ENCODE results near the gene CD68. TPM values are rescaled to one million over a fixed set of nuclear protein-coding genes. Genes with fewer than 3 reads are reported as not detected.
"Not testable (repeated sequence)": the region's sequence is repeated elsewhere in the genome, so short reads cannot be mapped to it uniquely, and the experiment has no call there.

CD68 gene
- total RNA-seq, 1 donor from 2014 or later = 3.3 TPM

DNA sequence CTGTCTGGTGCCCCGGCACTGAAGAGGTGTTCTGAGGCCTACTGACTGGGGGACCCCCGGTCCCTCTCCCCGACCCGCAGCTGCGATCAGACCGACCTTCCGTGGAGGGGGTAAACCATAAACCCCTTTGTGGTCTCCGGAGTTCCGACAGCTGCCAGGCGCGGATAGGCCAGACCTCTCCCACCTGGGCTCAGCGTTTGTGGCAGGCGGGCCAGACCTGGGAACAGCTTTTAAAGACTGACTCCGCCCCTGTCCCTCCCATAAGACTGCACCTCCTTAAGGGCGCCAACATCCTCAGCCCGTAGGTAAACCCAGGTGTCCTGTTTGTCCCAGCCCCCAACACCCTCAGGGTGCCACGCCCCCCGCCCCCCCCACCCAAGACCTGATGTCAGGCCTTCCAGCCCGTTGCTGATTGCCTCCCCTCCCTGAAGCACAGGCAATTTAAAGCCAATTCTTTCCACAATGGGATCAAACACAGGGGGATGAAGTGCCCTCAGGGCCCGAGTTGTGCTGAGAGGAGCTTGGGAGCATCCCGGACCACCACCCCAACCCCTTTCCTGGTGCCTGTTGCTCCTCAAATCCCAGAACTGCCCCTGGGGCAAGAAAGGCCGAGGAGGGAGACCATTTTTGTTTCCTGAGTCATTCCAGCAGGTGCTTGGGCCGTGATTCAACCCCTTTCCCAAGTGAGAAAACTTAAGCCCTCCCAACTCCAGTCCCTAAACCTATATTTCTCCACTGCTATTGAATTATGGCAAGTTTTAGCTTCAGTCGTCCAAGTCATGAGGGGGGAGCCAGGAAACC, 10.7 kb downstream of the CD68 start, which contains the start of gene SOX15:
SOX15 (minus strand) TSS at position 204 of the 801 bp plus-strand sequence. CDS start 418 bp downstream, outside the sequence.
- Mint-ChIP-seq H3K27me3 (ENCODE audit: insufficient read depth) (no peaks in the 10 kb centered on the region), H3K9me3 (no peaks in the 10 kb centered on the region), H3K27ac (no peak within 1 kb of the TSS), H3K36me3 (ENCODE audit: low read depth) (peaks cover 44% of the 10 kb centered on the region), H3K4me3 (no peak within 1 kb of the TSS), H3K4me1 (ENCODE audit: low read depth) (peaks cover 8% of the 10 kb centered on the region)
- intact Hi-C loops (cut with micrococcal nuclease) = loop anchor here (10.0 kb wide), 1 partner anchor 565 kb away; the partner anchor contains the start of gene PER1
- no peak for DNase-seq (ENCODE audit: low spot score)

DNA sequence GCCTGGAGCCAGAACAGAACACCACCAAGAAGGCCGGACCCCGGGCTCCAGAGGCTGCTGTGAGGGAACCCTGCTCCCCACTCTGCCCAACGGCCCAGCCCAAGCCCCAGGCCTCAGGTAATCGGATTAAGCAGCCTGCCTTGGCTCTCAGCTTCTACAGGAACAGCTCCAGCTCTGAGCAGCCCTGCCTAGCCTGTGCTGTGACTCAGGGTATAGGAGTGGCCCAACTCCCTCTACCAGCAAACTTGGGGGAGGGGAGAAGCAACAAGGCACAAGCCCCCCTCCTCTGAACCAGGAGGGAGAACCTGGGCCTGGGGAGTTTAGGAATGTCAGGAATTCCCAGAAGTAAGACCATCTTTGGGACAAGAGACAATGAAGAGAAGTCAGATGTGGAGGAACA, 11.3 kb downstream of the CD68 start:
- Mint-ChIP-seq H3K27ac (no peak overlapping the region), H3K9me3 (no peaks in the 10 kb centered on the region)

GRCh38 chr17:7591596-7591995, 12.2 kb downstream of the CD68 start:
- Mint-ChIP-seq H3K27ac (no peak overlapping the region), H3K27me3 (ENCODE audit: insufficient read depth) (no peaks in the 10 kb centered on the region), H3K36me3 (ENCODE audit: low read depth) (peaks cover 50% of the 10 kb centered on the region), H3K4me3 (no peak overlapping the region), H3K4me1 (ENCODE audit: low read depth) (no peaks in the 10 kb centered on the region), H3K9me3 (no peaks in the 10 kb centered on the region)
- no peak for DNase-seq (ENCODE audit: low spot score)
- intact Hi-C loops (cut with micrococcal nuclease) = no loop called here

More for the DNA sequence above, 11.3 kb downstream of the CD68 start:
- DNase-seq (ENCODE audit: low spot score) = no peak
- Mint-ChIP-seq H3K27me3 (ENCODE audit: insufficient read depth) (no peaks in the 10 kb centered on the region), H3K36me3 (ENCODE audit: low read depth) (peaks cover 48% of the 10 kb centered on the region), H3K4me3 (no peak overlapping the region), H3K4me1 (ENCODE audit: low read depth) (peaks cover 2% of the 10 kb centered on the region)
- intact Hi-C loops (cut with micrococcal nuclease) = no loop called here

GRCh38 chr17:7592422-7593021, 13.1 kb downstream of the CD68 start:
- no peaks in the 10 kb centered on the region for H3K9me3 Mint-ChIP-seq
- H3K27me3 Mint-ChIP-seq (ENCODE audit: insufficient read depth) = no peaks in the 10 kb centered on the region
- no peak overlapping the region for H3K4me3 Mint-ChIP-seq
- no peaks in the 10 kb centered on the region for H3K4me1 Mint-ChIP-seq (ENCODE audit: low read depth)
- no peak overlapping the region for H3K27ac Mint-ChIP-seq
- no peak for DNase-seq (ENCODE audit: low spot score)
- peaks cover 52% of the 10 kb centered on the region for H3K36me3 Mint-ChIP-seq (ENCODE audit: low read depth)
- intact Hi-C loops (cut with micrococcal nuclease) = no loop called here

GRCh38 chr17:7593296-7593695, 13.9 kb downstream of the CD68 start:
- intact Hi-C loops (cut with micrococcal nuclease) = no loop called here
- Mint-ChIP-seq H3K4me3 (no peak overlapping the region), H3K4me1 (ENCODE audit: low read depth) (no peaks in the 10 kb centered on the region), H3K36me3 (ENCODE audit: low read depth) (peaks cover 45% of the 10 kb centered on the region), H3K27ac (no peak overlapping the region), H3K9me3 (no peaks in the 10 kb centered on the region), H3K27me3 (ENCODE audit: insufficient read depth) (no peaks in the 10 kb centered on the region)
- no peak for DNase-seq (ENCODE audit: low spot score)

DNA sequence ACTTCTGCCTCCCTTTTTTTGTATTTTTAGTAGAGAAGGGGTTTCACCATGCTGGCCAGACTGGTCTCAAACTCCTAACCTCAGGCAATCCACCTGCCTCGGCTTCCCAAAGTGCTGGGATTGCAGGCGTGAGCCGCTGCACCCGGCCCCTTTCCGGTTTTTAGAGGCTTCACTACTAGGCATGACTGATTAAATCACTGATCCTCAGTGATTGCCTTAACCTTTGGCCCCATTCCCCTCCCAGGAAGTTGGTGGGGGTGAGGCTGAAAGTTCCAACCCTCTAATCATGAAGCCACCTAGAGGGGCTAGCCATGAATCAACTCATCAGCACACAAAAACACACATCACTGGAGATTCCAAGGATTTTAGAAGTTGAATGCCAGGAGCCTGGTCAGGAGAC, 18.1 kb downstream of the CD68 start:
- H3K4me1 Mint-ChIP-seq (ENCODE audit: low read depth); H3K4me3 Mint-ChIP-seq; H3K27me3 Mint-ChIP-seq (ENCODE audit: insufficient read depth); H3K27ac Mint-ChIP-seq; H3K9me3 Mint-ChIP-seq; DNase-seq (ENCODE audit: low spot score); intact Hi-C loops (cut with micrococcal nuclease): not testable (repeated sequence)
- peaks cover 42% of the 10 kb centered on the region for H3K36me3 Mint-ChIP-seq (ENCODE audit: low read depth)

DNA sequence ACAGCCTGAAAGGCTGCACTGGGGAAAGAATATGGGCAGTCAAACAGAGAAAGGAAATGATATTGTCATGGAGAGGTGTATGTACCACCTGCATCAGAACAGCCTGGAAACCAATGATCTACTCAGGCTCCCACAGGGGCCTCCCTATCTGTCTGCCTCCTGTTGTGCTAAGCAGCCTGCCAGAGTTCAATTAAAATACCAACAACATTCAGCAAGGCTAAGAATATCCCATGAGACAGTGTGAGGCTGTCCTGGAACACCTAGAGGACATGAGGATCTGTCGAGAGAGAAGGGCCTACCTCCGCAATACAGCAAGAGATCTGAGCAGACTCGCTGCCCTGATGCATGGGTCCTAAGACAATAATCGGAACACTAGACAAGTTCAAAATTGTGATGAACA, 26.8 kb downstream of the CD68 start:
- no peaks in the 10 kb centered on the region for H3K27me3 Mint-ChIP-seq (ENCODE audit: insufficient read depth)
- peaks cover 7% of the 10 kb centered on the region for H3K4me1 Mint-ChIP-seq (ENCODE audit: low read depth)
- no peaks in the 10 kb centered on the region for H3K9me3 Mint-ChIP-seq
- H3K4me3 Mint-ChIP-seq = no peak overlapping the region
- DNase-seq (ENCODE audit: low spot score) = no peak
- H3K36me3 Mint-ChIP-seq (ENCODE audit: low read depth) = peaks cover 36% of the 10 kb centered on the region
- intact Hi-C loops (cut with micrococcal nuclease) = no loop called here
- H3K27ac Mint-ChIP-seq = no peak overlapping the region

DNA sequence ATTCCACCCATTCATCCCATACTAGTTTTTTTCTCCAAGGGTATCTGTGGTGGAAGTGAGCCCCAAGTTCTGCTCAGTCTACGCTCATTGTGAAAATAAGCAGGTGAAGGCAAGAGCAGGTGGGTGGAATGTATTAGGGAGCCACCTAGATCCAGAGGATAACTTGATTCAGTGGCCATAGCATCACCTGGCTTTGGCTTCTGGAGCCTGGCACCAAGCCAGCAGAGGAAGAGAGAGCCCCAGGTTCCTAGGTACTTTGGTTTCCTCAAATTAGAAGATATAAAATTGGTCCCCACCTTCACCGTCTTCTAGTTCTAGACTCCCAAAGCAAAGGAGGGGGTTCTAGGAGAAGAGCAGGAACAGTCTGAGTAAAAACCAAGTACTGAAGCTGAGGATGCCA, 31.2 kb downstream of the CD68 start:
- intact Hi-C loops (cut with micrococcal nuclease) = no loop called here
- DNase-seq (ENCODE audit: low spot score) = no peak
- Mint-ChIP-seq H3K36me3 (ENCODE audit: low read depth) (peaks cover 18% of the 10 kb centered on the region), H3K27ac (no peak overlapping the region), H3K9me3 (no peaks in the 10 kb centered on the region), H3K4me3 (no peak overlapping the region), H3K27me3 (ENCODE audit: insufficient read depth) (no peaks in the 10 kb centered on the region), H3K4me1 (ENCODE audit: low read depth) (peaks cover 31% of the 10 kb centered on the region)

- no peak overlapping the region for H3K27ac Mint-ChIP-seq
- H3K9me3 Mint-ChIP-seq = no peaks in the 10 kb centered on the region
- H3K27me3 Mint-ChIP-seq (ENCODE audit: insufficient read depth) = no peaks in the 10 kb centered on the region
- intact Hi-C loops (cut with micrococcal nuclease) = no loop called here
- H3K36me3 Mint-ChIP-seq (ENCODE audit: low read depth) = peaks cover 11% of the 10 kb centered on the region
- no peak for DNase-seq (ENCODE audit: low spot score)
- peak overlapping the region; percentile 66 for H3K4me3 Mint-ChIP-seq
- peaks cover 31% of the 10 kb centered on the region for H3K4me1 Mint-ChIP-seq (ENCODE audit: low read depth)
Measured at GRCh38 chr17:7611635-7612293, 32.3 kb downstream of the CD68 start.

DNA sequence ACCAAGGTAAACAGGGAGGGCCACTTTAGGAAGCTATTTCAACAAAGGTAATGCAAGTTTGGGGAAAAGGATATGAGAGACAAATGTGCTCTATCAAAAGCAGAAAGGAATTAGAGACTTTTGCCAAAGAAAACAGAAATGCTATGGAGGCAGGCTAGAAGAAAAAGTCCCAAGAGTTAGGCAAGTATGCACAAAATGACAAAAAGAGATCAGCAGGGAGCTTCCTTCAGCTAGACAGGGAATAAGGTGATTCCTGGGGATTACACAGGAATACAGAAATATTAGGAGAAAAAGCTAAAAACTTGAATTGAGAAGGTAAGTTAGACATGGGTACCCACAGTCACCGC, 32.8 kb downstream of the CD68 start:
- intact Hi-C loops (cut with micrococcal nuclease) = no loop called here
- Mint-ChIP-seq H3K27ac (no peak overlapping the region), H3K4me3 (peak overlapping the region; percentile 66), H3K36me3 (ENCODE audit: low read depth) (peaks cover 11% of the 10 kb centered on the region), H3K4me1 (ENCODE audit: low read depth) (peaks cover 31% of the 10 kb centered on the region), H3K27me3 (ENCODE audit: insufficient read depth) (no peaks in the 10 kb centered on the region), H3K9me3 (no peaks in the 10 kb centered on the region)
- DNase-seq (ENCODE audit: low spot score) = no peak

DNA sequence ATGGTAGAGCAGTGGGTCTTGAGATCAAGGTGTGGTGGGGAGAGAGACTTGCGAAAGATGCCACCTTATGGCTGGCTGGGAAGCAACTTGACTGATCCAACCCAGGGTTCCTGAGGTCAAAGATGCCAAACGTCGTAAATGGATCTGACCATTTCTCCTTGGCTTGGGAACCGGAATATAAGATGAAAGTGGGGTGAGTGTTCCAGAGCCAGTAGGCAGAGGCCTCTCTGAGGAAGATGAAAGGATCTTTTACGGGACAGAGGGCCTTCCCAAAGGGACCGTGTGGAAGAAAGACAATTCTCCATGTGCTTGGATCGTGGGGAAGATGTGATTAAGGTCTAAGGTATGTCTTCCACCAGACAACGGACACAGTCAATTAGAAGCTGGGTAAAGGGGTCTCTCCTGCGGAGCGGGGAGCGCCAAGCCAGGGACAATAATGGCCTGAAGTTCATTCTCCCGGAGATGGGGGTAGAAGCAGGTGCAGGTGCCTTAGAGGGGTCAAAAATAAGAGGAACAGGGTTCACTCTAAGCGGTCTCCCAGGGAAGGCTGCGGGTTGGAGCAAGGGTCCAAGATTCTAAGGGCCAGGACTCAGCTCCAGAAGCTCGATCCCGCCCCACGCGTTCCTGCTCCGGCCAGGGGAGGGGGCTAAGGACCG, 34.5 kb downstream of the CD68 start:
- Mint-ChIP-seq H3K4me3 (peak overlapping the region; percentile 85), H3K36me3 (ENCODE audit: low read depth) (peaks cover 11% of the 10 kb centered on the region), H3K27ac (peak overlapping the region; percentile 79), H3K9me3 (no peaks in the 10 kb centered on the region), H3K4me1 (ENCODE audit: low read depth) (peaks cover 38% of the 10 kb centered on the region), H3K27me3 (ENCODE audit: insufficient read depth) (no peaks in the 10 kb centered on the region)
- intact Hi-C loops (cut with micrococcal nuclease) = loop anchor here (1.0 kb wide), 1 partner anchor 210 kb away; the partner anchor contains the start of gene TMEM256
- DNase-seq (ENCODE audit: low spot score) = no peak

DNA sequence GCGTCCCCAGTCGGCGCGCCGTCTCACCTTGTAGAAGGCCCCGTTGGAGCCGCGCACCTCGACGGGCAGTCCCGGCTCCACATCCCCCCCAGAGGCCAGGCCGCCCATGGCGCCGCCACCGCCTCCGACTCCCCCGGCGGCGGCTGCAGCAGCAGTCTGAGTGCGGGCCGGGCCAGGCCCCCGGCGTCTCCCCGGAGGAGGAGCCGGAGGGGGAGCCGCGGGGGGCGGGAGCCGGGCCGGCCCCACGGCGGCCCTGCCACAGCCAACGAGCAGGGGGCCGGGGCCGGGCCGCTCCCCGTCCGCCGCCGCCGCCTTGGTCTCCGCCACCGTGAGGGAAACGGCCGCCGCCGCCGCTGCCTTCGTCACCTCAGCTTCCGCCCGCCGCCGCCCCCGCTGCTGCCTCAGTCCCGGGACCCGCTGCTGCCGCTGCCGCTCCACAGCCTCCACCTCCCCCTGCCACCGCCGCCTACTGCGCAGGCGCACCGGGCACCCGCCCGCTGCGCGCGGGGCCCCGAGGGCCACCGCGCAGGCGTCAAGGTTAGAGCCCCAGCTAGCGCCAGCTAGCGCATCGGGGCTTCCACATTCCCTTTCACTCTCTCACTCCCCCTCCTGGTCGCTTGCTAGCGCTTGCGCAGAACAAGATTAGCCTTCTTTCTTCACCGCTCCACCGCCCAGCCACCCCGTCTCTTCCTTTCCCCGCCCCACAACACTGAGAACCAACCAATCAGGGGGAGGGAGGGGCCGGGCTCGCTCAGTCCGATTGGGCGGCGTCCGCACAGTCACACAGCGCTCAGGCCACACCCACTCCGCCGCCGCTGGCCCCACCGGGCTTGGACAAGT, 35.2 kb downstream of the CD68 start, which contains the start of gene FXR2:
FXR2 (minus strand) TSS at position 473 of the 840 bp plus-strand sequence; CDS start at position 108, 365 bp downstream.
- Mint-ChIP-seq H3K9me3 (no peaks in the 10 kb centered on the region), H3K27ac (peak within 1 kb of the TSS; percentile 89), H3K4me1 (ENCODE audit: low read depth) (peaks cover 39% of the 10 kb centered on the region), H3K4me3 (peak within 1 kb of the TSS; percentile 85), H3K36me3 (ENCODE audit: low read depth) (peaks cover 11% of the 10 kb centered on the region), H3K27me3 (ENCODE audit: insufficient read depth) (no peaks in the 10 kb centered on the region)
- intact Hi-C loops (cut with micrococcal nuclease) = loop anchor here (1.0 kb wide), 7 partner anchors 13 to 210 kb away; partner anchors contain the start of genes ATP1B2, SAT2, TMEM256 and WRAP53
- DNase-seq (ENCODE audit: low spot score) = peak; percentile 99

Data from activated T-helper 1 cell treated with anti-CD3 and anti-CD28 coated beads, Interleukin-12 subunit alpha, Interleukin-12 subunit beta, Interleukin-2, Interleukin-4 antibody, amounts not matched to agents 30 ng/mL and 10 ng/mL and 1 ng/mL, durations not matched to agents 14 hours and 24 hours and 36 hours (primary cell).